Measurements from ENCODE around the gene PAGE4.

PAGE4 gene

DNA sequence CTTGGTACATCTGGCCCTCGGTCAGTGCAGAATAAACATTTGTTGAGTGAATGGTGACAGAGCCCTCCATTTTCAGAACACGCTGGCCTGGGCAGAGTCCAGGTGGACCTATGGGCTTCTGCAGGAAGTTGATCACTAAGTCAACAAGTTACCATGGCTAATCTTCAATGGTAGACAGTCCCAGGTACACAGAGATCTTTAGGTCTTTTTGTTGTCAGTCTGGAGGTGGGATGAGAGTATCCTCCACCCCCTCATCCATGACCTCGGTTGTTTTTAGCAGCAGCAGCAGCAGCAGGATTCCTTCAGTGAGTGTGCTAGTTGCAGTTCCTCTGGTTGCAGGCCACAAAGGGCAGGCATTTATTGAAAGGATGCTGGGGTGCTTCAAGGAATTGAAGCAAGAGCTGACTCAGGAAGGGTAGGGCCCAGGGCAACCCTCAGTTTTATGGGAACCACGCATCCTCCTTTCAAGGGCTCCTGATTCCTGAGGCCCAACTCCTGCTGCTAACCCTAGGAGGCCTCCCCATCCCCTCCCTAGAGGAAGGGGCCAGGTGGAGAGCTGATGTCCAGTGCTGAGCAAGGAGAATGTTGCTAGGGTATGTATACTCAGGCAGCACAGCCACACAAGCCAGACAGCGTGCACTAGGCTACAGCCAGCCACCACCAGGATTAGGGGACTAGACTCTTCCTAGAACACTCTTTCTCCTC lies 48.4 kb downstream of the PAGE4 start:
- DNase-seq: no peak

DNA sequence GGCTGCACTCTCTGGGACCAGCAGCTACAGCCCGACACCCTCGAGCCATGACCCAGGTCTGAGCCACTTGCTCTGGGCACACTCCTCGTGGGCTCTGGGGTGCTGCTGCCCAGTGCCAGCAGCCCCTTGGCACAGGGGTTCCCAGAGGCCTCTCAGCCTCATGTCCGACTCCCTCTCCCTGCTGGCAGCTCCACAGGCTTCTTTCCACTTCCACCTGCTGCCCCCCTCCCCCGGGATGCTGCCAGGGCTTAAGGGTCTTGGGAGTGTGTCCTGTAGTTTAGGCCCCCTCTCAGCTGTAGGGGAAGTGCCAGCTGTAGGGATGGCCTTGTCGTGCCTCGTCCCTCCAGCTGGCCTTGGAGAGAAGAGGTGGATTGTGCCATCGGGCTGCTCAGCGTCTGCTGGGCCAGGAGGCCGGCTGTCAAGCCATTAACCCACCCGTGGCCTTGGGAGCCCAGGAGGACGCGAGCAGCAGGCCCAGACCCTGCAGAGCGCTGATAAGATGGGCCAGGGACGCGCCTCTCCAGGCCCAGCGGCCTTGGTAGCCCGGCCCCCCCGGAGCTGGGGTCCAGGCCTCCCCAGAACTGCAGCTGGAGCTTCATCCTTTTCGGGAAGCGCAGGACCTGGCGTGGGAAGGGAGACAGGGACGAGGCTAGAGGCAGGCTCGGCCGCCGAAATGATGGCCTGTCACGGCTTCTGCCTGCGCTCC lies 49.2 kb downstream of the PAGE4 start:
- no peak for DNase-seq

DNA sequence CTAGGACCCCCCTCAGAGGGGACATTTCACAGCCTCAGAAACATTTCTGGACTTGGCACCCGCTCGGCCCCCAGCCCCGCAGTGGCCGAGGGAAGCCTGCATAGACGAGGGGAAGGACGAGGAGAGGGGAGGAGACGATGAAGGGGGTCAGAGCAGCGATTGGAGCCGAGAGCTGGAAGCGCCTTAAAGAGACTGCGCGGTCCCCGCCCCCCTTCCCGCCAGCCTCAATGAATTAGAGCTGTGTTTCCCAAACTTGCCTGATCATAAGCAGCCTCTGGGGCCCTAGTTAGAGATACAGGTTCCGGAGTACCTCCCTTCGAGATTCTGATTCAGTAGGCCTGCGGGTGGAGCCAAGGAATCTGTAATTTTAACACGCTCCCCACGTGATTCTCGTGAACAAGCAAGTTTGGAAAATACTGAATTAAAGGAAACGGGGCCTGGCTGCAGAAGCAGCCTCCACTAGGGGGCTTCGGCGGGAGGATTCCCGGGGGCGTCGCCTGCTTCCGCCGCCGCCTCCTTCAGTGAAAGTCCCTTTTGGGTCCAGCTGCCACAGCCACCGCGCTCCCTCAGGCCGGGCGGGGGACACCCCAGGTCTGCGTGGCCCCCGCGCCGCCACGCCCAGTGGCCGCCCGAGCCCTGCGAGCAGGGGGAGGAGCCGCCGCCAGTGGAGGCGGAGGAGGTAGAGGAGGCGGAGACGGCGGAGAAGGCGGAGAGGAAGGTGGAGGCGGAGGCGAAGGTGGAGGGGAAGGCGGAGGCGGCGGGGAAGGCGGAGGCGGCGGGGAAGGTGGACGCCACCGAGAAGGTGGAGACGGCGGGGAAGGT lies 49.9 kb downstream of the PAGE4 start, which contains the start of gene USP27X:
USP27X (plus strand) TSS at position 651 of the 822 bp plus-strand sequence. CDS start 824 bp downstream, outside the sequence.
- peak; percentile 54 to 81 for DNase-seq

DNA sequence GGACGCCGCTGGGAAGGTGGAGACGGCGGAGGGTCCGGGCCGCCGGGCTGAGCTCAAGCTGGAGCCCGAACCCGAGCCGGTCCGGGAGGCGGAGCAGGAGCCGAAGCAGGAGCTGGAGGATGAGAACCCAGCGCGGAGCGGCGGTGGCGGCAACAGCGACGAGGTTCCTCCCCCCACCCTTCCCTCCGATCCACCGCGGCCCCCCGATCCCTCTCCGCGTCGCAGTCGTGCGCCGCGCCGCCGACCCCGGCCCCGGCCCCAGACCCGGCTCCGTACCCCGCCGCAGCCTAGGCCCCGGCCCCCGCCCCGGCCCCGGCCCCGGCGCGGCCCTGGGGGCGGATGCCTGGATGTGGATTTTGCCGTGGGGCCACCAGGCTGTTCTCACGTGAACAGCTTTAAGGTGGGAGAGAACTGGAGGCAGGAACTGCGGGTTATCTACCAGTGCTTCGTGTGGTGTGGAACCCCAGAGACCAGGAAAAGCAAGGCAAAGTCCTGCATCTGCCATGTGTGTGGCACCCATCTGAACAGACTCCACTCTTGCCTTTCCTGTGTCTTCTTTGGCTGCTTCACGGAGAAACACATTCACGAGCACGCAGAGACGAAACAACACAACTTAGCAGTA lies 50.7 kb downstream of the PAGE4 start:
- DNase-seq: peak in 1 of 2 experiments; percentile 53

DNA sequence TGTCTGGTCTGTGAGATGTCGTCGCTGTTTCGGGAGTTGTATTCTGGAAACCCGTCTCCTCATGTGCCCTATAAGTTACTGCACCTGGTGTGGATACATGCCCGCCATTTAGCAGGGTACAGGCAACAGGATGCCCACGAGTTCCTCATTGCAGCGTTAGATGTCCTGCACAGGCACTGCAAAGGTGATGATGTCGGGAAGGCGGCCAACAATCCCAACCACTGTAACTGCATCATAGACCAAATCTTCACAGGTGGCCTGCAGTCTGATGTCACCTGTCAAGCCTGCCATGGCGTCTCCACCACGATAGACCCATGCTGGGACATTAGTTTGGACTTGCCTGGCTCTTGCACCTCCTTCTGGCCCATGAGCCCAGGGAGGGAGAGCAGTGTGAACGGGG lies 51.6 kb downstream of the PAGE4 start:
- DNase-seq: no peak
